Iris pigment epithelial cell (primary cell): ENCODE data around the gene HMGCS1.
"Not testable (repeated sequence)": the region's sequence is repeated elsewhere in the genome, so short reads cannot be mapped to it uniquely, and the experiment has no call there.

Source experiments
- DNase-seq: peaks from one replicate; pipeline ENCODE4 v3.0.0-alpha.2; 2011; ENCODE audit warnings: low read depth

The HMGCS1 gene

GRCh38 chr5:43312076-43312661 lies 1.0 kb downstream of the HMGCS1 start:
- no peak for DNase-seq

- peak; percentile 37 for DNase-seq
Measured at GRCh38 chr5:43309637-43310036, 3.6 kb downstream of the HMGCS1 start.

GRCh38 chr5:43309122-43309521 lies 4.1 kb downstream of the HMGCS1 start:
- no peak for DNase-seq

GRCh38 chr5:43306954-43307353 lies 6.3 kb downstream of the HMGCS1 start:
- not testable (repeated sequence) for DNase-seq

GRCh38 chr5:43305948-43306565 lies 7.2 kb downstream of the HMGCS1 start:
- peak; percentile 78 for DNase-seq

GRCh38 chr5:43304525-43304924 lies 8.7 kb downstream of the HMGCS1 start:
- DNase-seq, result peak; percentile 73

- DNase-seq, result no peak
Measured at GRCh38 chr5:43303242-43303641, 10.0 kb downstream of the HMGCS1 start.

- no peak for DNase-seq
Measured at GRCh38 chr5:43302481-43302880, 10.7 kb downstream of the HMGCS1 start.

GRCh38 chr5:43301653-43302091 lies 11.5 kb downstream of the HMGCS1 start:
- no peak for DNase-seq

GRCh38 chr5:43300112-43300511 lies 13.1 kb downstream of the HMGCS1 start:
- no peak for DNase-seq

- DNase-seq, result no peak
Measured at GRCh38 chr5:43298443-43298842, 14.8 kb downstream of the HMGCS1 start.

- no peak for DNase-seq
Measured at GRCh38 chr5:43296835-43297234, 16.4 kb downstream of the HMGCS1 start.

GRCh38 chr5:43295202-43295601 lies 18.0 kb downstream of the HMGCS1 start:
- DNase-seq, result no peak

- DNase-seq, result peak; percentile 90
Measured at GRCh38 chr5:43294226-43294625, 19.0 kb downstream of the HMGCS1 start.

GRCh38 chr5:43290726-43291125 lies 22.5 kb downstream of the HMGCS1 start:
- peak; percentile 63 for DNase-seq

- DNase-seq, result no peak
Measured at GRCh38 chr5:43288269-43288831, 24.9 kb downstream of the HMGCS1 start.

- DNase-seq, result no peak
Measured at GRCh38 chr5:43287493-43287892, 25.7 kb downstream of the HMGCS1 start.

- DNase-seq, result no peak
Measured at GRCh38 chr5:43286623-43287022, 26.6 kb downstream of the HMGCS1 start.

GRCh38 chr5:43281840-43282658 lies 31.2 kb downstream of the HMGCS1 start:
- peak; percentile 27 for DNase-seq

- no peak for DNase-seq
Measured at GRCh38 chr5:43279548-43280274, 33.5 kb downstream of the HMGCS1 start.

- DNase-seq, result no peak
Measured at GRCh38 chr5:43275391-43275790, 37.8 kb downstream of the HMGCS1 start.
